ENCODE results near the gene MYO10.

GRCh38 chr5:16736158-16736995 is 199.7 kb downstream of the MYO10 start:
- TF ChIP-seq CTCF (IDR thresholded peaks at IDR 0.05) (no peak), POLR2AphosphoS5 (IDR thresholded peaks at IDR 0.05) (no peak), EP300 (IDR thresholded peaks at IDR 0.05) (no peak)
